HUES64 (cell line): ENCODE measurements around the gene SAMHD1.
"Not testable (repeated sequence)": the region's sequence is repeated elsewhere in the genome, so short reads cannot be mapped to it uniquely, and the experiment has no call there.

Experiments used
- H3K27ac ChIP-seq: 2 replicates; pipeline ENCODE4 v1.7.0; 2013; ENCODE audit warnings: low read depth, low read length, inconsistent platforms
- H3K27me3 ChIP-seq: 2 replicates; pipeline ENCODE4 v1.6.1; 2013; ENCODE audit warnings: mild to moderate bottlenecking, low read length; ENCODE audit not compliant: insufficient read depth
- H3K36me3 ChIP-seq: 2 replicates; pipeline ENCODE4 v1.6.1; 2013; ENCODE audit warnings: mild to moderate bottlenecking, low read length; ENCODE audit not compliant: insufficient read depth
- H3K4me1 ChIP-seq: 2 replicates; pipeline ENCODE4 v1.6.1; 2013; ENCODE audit warnings: mild to moderate bottlenecking, low read length, moderate library complexity; ENCODE audit not compliant: insufficient read depth
- H3K4me3 ChIP-seq: 2 replicates; pipeline ENCODE4 v1.5.1; 2013; ENCODE audit warnings: mild to moderate bottlenecking, low read length, moderate library complexity
- H3K9ac ChIP-seq: 2 replicates; pipeline ENCODE4 v1.6.1; 2013; ENCODE audit warnings: mild to moderate bottlenecking, low read depth, low read length
- H3K9me3 ChIP-seq: 2 replicates; pipeline ENCODE4 v1.6.1; 2013; ENCODE audit warnings: low read depth, low read length; ENCODE audit not compliant: insufficient read depth
- WGBS: fragments of 150-250, 120-280 bp; methylation state at CpG from one replicate; pipeline ENCODE4 v1.1.7; 2013; ENCODE audit warnings: missing lambda C conversion rate; 5-methylcytosine and 5-hydroxymethylcytosine counted together

SAMHD1 gene

DNA sequence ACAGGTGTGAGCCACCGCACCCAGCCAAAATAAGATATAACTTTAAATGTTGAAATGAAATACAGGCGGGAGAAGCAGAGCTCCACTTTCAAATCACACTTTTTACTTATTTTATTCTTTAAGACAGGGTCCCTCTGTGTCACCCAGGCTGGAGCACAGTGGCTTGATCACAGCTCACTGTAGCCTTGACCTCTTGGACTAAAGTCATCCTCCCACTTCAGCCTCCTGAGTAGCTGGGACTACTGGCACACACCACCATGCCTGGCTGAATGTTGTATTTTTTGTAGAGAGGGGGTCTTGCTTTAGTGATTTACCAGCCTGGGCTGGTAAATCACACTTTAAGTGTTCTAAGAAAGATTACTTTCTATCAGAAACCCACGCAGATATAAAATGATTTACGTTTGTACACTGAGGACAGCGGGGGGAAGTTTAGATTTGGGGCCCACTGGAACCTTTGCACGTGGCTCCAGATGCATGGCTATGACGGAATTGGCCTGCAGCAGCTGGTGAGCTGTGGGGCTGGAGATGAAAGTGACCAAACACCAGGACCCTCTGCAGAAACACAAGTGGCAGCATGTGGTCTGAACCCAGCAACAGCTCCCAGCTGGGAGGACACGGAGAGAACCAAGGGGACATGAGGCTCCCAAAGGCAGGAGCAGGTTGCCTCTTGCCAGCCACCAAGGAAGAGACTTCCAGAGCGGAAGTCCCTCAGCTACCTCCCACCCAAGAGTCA lies 102.0 kb downstream of the SAMHD1 start:
- Histone ChIP-seq H3K27me3 (no peaks in the 10 kb centered on the region), H3K4me3 (no peak overlapping the region), H3K36me3 (peaks cover 3% of the 10 kb centered on the region), H3K9me3 (peaks cover 5% of the 10 kb centered on the region), H3K27ac (no peak overlapping the region), H3K4me1 (peaks cover 7% of the 10 kb centered on the region; the same call in 1 of the 2 replicates), H3K9ac (no peak overlapping the region)
- 93% methylated on average over 9 of the region's 9 CpGs for WGBS

DNA sequence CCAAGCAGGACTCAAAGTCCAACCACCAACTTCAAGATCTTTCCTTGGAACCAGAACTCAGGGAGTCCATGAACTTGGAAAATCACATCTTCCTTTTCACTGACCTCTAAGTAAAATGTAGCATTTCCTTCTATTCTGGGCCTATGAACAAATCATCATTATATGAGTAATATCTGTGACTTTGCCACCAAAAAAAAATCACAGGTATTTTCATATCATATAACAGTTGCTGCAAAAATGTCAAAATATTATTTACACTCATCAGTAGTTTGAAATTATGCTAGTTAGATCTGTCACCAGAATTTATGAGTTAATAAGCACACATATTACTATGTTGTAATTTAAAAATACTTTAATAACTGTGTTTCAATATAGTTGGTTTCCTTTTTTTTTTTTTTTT lies 102.8 kb downstream of the SAMHD1 start:
- H3K9ac ChIP-seq, result no peak overlapping the region
- no peak overlapping the region for H3K27ac ChIP-seq
- no peak overlapping the region for H3K4me3 ChIP-seq
- peaks cover 5% of the 10 kb centered on the region for H3K9me3 ChIP-seq
- no peaks in the 10 kb centered on the region for H3K27me3 ChIP-seq
- H3K4me1 ChIP-seq, result peaks cover 7% of the 10 kb centered on the region; the same call in 1 of the 2 replicates
- peaks cover 3% of the 10 kb centered on the region for H3K36me3 ChIP-seq

DNA sequence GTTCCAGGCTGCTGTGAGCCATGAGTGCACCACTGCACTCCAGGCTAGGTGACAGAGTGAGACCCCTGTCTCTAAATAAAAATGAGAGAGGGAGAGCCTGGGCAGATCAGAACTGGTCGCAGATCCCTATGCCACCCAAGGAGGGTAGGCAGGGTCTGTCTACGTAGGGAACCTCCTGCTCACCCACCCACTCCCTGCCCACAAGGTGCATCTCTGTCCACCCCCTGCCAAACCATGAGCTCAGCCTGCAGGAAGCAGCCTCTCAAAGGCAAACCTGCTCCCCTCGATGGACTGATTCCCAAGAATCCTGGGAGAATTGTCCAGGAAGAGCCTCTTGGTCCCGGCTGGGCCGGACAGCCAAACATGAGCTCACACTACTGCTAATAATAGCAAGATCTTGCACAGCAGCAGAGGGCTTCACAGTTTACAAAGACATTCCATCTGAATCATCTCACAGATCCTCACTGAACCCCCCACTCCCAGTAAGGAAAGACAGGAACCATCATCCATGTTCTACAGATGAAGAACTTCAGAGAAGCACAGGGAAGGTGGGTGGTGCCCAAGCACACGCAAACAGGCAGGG lies 103.3 kb downstream of the SAMHD1 start:
- H3K36me3 ChIP-seq, result peaks cover 3% of the 10 kb centered on the region
- no peak overlapping the region for H3K9ac ChIP-seq
- H3K27ac ChIP-seq, result no peak overlapping the region
- 89% methylated on average over 6 of the region's 6 CpGs for WGBS
- no peaks in the 10 kb centered on the region for H3K27me3 ChIP-seq
- peaks cover 5% of the 10 kb centered on the region for H3K9me3 ChIP-seq
- no peak overlapping the region for H3K4me3 ChIP-seq
- peaks cover 7% of the 10 kb centered on the region for H3K4me1 ChIP-seq

DNA sequence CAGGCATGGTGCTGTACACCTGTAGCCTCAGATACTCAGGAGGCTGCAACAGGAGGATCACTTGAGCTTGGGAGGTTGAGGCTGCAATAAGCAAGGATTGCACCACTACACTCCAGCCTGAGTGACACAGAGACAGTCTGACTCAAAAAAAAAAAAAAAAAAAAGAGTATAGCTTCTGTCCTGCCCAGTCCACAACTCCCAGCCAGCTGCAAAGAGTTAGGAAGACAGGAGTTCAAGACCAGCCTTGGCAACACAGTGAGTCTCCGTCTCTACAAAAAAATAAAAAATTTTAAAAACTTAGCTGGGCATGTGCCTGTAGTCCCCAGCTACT lies 103.8 kb downstream of the SAMHD1 start:
- Histone ChIP-seq H3K27ac (no peak overlapping the region), H3K4me3 (no peak overlapping the region), H3K9me3 (peaks cover 5% of the 10 kb centered on the region), H3K4me1 (peaks cover 7% of the 10 kb centered on the region), H3K36me3 (peaks cover 3% of the 10 kb centered on the region), H3K27me3 (no peaks in the 10 kb centered on the region), H3K9ac (no peak overlapping the region)
- 90% methylated on average over 1 of the region's 1 CpG for WGBS

DNA sequence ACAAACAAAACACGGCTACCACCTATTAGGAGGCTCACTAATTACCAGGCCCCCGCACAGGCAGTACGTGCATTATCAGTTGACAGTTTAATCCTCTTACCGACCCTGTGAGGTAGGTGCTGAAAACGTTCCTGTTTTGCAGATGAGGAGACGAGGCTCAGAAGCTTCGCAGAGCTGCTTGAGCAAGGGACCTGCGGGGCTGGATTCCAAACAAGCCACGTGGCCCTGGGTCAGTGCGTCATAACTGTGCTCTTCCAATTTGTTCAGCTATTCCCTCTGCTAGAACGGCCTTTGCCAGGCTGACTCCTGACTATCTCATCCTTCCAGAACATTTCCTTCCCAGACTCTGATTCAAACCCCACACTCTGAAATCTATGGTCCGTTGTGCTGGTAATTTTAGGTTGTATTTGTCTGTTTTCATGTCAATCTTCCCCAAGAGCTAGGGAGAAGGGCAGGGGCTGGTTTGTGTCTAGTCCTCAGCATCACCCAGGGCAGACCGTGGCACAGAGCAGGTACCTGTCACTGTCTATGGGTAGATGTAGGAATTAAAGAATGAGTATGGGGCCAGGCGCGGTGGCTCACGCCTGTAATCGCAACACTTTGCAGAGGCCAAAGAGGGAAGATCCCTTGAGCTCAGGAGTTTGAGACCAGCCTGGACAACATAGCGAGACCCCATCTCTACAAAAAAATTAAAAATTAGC lies 104.3 kb downstream of the SAMHD1 start:
- H3K4me3 ChIP-seq, result no peak overlapping the region
- peaks cover 8% of the 10 kb centered on the region for H3K4me1 ChIP-seq
- peaks cover 3% of the 10 kb centered on the region for H3K36me3 ChIP-seq
- H3K9me3 ChIP-seq, result peaks cover 5% of the 10 kb centered on the region
- H3K27ac ChIP-seq, result no peak overlapping the region
- no peaks in the 10 kb centered on the region for H3K27me3 ChIP-seq
- 88% methylated on average over 18 of the region's 18 CpGs for WGBS
- no peak overlapping the region for H3K9ac ChIP-seq

DNA sequence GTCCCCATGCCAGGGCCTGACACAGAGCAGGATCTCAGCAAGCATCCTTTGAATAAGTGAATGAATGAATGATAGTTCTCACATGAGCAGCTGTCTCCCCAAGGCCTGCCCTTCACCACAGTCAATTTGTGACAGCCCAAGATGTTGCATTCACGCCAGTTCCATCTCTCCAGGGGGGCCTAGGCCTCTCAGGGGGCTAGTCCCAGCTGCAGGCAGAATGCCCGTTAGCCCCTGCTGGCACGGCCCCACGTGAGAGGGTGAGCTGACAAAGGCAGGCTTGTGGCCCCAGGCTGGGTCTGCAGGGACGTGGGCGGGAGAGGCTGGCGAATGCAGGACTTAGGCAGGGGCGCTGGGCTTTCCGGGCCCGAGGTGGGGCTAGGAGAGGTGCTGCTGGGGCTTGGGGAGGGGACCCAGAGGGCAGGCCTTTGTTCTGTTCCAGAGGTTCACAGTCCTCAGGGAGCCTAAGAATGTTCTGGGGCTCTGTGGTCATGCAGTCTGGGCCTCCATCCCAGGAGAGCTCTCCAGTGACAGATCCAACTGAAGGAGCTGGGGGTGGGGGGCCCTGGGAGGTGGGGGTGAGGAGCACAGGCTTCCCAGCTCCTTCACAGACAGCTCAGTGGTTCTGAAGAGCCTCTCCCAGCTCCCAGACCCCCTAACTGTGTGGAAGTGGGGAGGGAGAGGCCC lies 106.1 kb downstream of the SAMHD1 start:
- Histone ChIP-seq H3K4me3 (no peak overlapping the region), H3K27ac (no peak overlapping the region), H3K9ac (no peak overlapping the region), H3K4me1 (peaks cover 10% of the 10 kb centered on the region), H3K27me3 (no peaks in the 10 kb centered on the region), H3K36me3 (no peaks in the 10 kb centered on the region), H3K9me3 (no peaks in the 10 kb centered on the region)
- 70% methylated on average over 10 of the region's 10 CpGs for WGBS

DNA sequence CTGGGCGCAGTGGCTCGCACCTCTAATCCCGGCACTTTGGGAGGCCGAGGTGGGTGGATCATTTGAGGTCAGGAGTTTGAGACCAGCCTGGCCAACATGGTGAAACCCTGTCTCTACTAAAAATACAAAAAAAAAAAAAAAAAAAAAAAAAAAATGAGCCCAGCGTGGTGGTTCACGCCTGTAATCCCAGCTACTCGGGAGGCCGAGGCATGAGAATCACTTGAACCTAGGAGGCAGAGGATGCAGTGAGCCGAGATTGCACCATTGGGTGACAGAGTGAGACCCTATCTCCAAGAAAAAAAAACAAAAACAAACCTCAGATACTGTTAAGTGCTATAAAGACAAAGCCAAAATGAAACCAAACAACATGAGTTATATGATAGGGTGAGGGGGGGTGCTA lies 110.5 kb downstream of the SAMHD1 start:
- not testable (repeated sequence) for H3K4me3 ChIP-seq, H3K27ac ChIP-seq, H3K9me3 ChIP-seq, H3K27me3 ChIP-seq, H3K9ac ChIP-seq, H3K36me3 ChIP-seq
- WGBS, result 90% methylated on average over 9 of the region's 9 CpGs
- peaks cover 10% of the 10 kb centered on the region for H3K4me1 ChIP-seq
